T-helper 1 cell treated with Interleukin-12 subunit alpha and Interleukin-12 subunit beta and Interleukin-4 antibody, amounts not matched to agents 30 μg/mL and 1 μg/mL, for 36 hours (primary cell): ENCODE measurements around the gene MAP2K5.

ENCODE experiments used
- H3K27ac Mint-ChIP-seq: one replicate; pipeline ENCODE4 v1.8.0; 2021; ENCODE audit warnings: mild to moderate bottlenecking, mixed read lengths
- H3K27me3 Mint-ChIP-seq: one replicate; pipeline ENCODE4 v1.8.0; 2021; ENCODE audit warnings: low read depth, mixed read lengths
- H3K36me3 Mint-ChIP-seq: one replicate; pipeline ENCODE4 v1.8.0; 2021; ENCODE audit warnings: low read depth, mixed read lengths
- H3K4me1 Mint-ChIP-seq: one replicate; pipeline ENCODE4 v1.8.0; 2021; ENCODE audit warnings: low read depth, mixed read lengths
- H3K4me3 Mint-ChIP-seq: one replicate; pipeline ENCODE4 v1.8.0; 2021; ENCODE audit warnings: mild to moderate bottlenecking, moderate library complexity, mixed read lengths
- H3K9me3 Mint-ChIP-seq: one replicate; pipeline ENCODE4 v1.8.0; 2021; ENCODE audit warnings: mixed read lengths

The MAP2K5 gene

DNA sequence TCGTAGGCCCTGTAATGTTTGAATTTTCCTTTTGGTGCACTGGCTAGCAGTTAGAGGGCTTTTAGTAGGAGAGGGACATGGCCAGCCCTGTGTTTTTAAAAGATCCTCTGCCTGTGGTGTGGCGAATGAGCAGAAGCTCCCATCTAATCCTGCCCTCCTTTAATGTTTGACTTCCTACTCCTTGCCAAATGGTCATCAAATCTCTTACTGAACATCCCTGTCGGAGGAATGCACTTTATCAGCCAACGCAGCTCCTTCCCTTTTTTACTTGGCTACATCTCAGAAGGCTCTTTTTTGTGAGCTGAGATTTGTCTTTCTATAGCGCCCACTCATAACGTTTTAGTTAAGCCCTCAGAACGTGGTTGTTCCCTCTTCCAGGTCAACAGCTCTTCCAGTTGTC, 44.8 kb downstream of the MAP2K5 start:
- no peaks in the 10 kb centered on the region for H3K27me3 Mint-ChIP-seq
- H3K4me3 Mint-ChIP-seq: no peak overlapping the region
- no peak overlapping the region for H3K27ac Mint-ChIP-seq
- H3K4me1 Mint-ChIP-seq: no peaks in the 10 kb centered on the region
- H3K9me3 Mint-ChIP-seq: no peaks in the 10 kb centered on the region
- H3K36me3 Mint-ChIP-seq: peaks cover 20% of the 10 kb centered on the region

DNA sequence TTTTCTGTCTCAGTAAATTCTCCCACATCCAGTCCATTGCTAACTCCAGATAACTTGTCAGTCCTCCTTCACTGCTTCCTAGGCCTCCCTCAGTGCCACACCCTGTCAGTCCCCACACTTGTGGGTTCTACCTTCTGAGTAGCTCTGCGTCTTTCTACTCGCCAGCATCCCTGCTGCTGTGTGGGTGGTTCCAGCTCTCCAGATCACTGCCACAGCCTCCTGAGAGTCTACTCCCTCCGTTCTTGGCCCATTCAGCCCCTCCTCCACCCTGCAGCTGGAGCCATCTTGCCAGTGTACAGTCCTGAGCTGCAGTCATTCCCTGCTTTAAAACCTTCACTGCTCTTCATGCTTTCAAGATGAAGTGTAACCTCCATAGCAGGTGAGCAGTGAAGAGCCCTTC, 45.3 kb downstream of the MAP2K5 start:
- peaks cover 20% of the 10 kb centered on the region for H3K36me3 Mint-ChIP-seq
- H3K4me1 Mint-ChIP-seq: no peaks in the 10 kb centered on the region
- no peaks in the 10 kb centered on the region for H3K9me3 Mint-ChIP-seq
- no peak overlapping the region for H3K4me3 Mint-ChIP-seq
- no peak overlapping the region for H3K27ac Mint-ChIP-seq
- no peaks in the 10 kb centered on the region for H3K27me3 Mint-ChIP-seq

DNA sequence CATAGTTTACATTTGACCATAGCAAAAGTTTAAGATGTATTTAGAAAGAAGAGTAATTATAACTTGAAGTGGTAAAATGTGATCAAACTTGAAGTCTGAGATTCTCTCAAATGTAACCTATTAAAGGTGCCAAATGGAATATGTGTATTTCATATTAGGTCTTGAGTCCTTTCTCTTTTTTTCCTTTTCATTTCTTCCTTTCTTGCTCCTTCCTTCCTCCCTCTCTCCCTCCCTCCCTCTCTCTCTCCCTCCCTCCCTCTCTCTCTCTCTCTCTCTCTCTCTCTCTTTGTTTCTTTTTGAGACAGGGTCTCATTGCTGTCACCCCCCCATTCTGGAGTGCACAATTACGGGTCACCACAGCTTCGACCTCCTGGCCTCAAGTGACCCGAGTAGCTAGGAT, 47.7 kb downstream of the MAP2K5 start:
- Mint-ChIP-seq H3K27ac (no peak overlapping the region), H3K36me3 (peaks cover 17% of the 10 kb centered on the region), H3K27me3 (no peaks in the 10 kb centered on the region), H3K4me1 (no peaks in the 10 kb centered on the region), H3K4me3 (no peak overlapping the region), H3K9me3 (no peaks in the 10 kb centered on the region)

DNA sequence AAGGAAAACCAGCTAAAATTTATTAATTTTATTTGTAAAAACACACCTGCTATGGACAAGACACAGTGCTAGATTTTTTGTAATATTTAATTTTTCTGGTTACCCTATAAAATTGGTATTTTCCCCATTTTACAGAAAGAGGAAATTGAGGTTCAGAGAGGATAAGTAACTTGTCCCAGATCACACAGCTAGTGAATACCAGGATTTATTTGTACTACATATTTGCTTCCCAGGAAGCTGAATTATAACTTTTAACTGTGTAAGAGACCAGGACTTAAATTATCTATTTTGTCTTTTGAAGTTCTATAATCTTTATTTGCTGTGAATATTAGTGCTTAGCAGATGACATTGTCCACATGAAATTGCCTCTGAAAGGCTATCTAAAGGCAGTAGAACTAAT, 49.7 kb downstream of the MAP2K5 start:
- H3K36me3 Mint-ChIP-seq: peaks cover 15% of the 10 kb centered on the region
- H3K9me3 Mint-ChIP-seq: no peaks in the 10 kb centered on the region
- no peak overlapping the region for H3K4me3 Mint-ChIP-seq
- no peaks in the 10 kb centered on the region for H3K27me3 Mint-ChIP-seq
- H3K27ac Mint-ChIP-seq: no peak overlapping the region
- H3K4me1 Mint-ChIP-seq: no peaks in the 10 kb centered on the region

DNA sequence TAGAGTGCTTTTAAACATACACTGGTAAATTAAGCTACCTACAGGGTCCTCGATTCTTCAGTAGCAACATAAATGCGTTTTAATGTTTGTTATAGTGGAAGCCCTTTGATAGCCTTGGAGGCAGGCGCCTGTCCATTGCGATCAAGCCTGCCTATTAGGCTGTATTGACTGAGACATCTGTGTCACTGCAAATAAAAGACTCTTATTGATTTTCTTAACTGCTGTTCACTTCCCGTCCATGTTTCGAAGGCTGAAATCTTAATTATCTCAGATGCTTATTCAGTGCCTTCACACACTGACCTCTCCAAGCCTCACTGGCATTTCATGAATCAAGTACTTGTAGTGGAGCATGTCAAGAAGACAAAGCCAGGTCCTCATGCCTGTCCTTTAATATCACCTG, 51.1 kb downstream of the MAP2K5 start:
- Mint-ChIP-seq H3K36me3 (peaks cover 5% of the 10 kb centered on the region), H3K9me3 (no peaks in the 10 kb centered on the region), H3K27ac (no peak overlapping the region), H3K4me3 (no peak overlapping the region), H3K27me3 (no peaks in the 10 kb centered on the region), H3K4me1 (no peaks in the 10 kb centered on the region)

DNA sequence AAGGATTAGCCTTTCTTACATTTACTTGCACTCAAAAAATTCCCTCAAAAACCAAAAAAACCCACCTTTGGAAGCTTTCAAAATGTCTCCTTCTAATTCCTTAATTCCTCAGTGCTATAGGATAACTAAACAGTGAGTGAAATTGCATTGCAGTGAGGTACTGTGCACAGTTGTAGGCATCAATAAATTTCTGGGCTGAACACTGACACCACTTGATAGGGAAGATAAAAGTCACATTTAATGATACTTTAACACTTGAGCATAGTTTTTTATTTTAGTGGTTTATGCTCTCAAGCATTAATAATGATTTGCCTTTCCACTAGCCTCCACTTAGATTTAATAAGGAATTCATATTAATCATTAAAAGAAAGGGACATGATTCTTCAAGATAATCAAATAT, 52.3 kb downstream of the MAP2K5 start:
- Mint-ChIP-seq H3K27me3 (no peaks in the 10 kb centered on the region), H3K4me1 (no peaks in the 10 kb centered on the region), H3K9me3 (no peaks in the 10 kb centered on the region), H3K36me3 (peaks cover 6% of the 10 kb centered on the region), H3K4me3 (no peak overlapping the region), H3K27ac (no peak overlapping the region)

DNA sequence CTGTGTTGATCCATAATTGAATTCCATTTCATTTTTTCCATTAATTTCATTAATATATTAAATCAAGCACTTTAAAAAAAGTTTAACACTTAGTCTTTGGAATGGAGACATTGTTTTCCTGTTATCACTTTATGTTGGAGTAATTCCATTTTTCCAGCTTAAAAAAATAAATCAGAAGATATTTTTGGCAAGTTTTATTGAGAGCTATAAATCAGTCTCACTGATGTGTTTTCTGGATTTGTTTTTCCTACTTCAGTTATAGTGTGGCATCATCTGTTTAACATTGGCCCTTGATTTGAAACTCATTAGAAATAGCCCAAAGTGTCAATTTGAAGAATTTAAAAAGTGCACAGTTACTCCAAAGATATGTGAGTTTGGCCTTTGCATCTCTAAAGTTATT, 53.1 kb downstream of the MAP2K5 start:
- no peaks in the 10 kb centered on the region for H3K27me3 Mint-ChIP-seq
- H3K4me3 Mint-ChIP-seq: no peak overlapping the region
- H3K27ac Mint-ChIP-seq: no peak overlapping the region
- H3K4me1 Mint-ChIP-seq: no peaks in the 10 kb centered on the region
- peaks cover 5% of the 10 kb centered on the region for H3K36me3 Mint-ChIP-seq
- no peaks in the 10 kb centered on the region for H3K9me3 Mint-ChIP-seq

DNA sequence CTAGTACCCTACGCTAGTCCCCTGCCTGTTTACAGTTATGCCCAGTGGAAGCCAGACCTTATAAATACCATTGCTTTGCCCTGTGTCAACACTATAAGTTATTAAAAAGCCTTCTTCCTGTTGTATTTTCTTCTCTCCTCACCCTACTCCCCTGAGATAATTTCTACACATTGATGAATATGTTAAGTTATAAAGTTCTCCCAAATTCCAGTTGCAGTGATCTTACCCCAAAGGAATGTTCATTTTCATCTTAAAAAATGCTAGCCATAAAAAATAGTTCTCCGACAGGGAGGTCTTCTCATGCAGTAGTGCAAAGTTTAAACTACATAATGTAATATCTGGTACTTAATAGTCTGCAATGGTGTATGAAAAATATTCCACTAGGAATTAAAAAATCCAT, 58.6 kb downstream of the MAP2K5 start:
- Mint-ChIP-seq H3K4me1 (no peaks in the 10 kb centered on the region), H3K4me3 (no peak overlapping the region), H3K9me3 (no peaks in the 10 kb centered on the region), H3K36me3 (peaks cover 6% of the 10 kb centered on the region), H3K27me3 (no peaks in the 10 kb centered on the region), H3K27ac (no peak overlapping the region)

DNA sequence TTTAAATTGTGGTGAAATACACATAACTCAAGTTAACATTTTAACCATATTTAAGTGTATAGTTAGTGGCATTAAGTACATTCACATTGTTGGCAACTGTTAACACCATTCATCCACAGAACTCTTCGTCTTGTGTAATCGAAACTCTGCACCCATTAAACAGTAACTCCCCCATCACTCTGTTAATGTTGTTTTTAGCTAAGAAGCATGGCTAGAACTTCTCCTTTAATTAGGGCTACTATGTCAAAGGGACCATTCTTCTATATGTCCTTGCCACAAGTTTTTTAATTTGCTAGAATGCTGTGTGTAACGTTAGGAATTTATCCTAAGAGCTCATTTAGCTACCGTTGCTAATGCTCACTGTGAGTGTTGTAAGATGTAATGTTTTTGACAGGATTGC, 60.6 kb downstream of the MAP2K5 start:
- no peaks in the 10 kb centered on the region for H3K4me1 Mint-ChIP-seq
- H3K36me3 Mint-ChIP-seq: peaks cover 7% of the 10 kb centered on the region
- no peaks in the 10 kb centered on the region for H3K27me3 Mint-ChIP-seq
- no peak overlapping the region for H3K4me3 Mint-ChIP-seq
- no peak overlapping the region for H3K27ac Mint-ChIP-seq
- H3K9me3 Mint-ChIP-seq: no peaks in the 10 kb centered on the region

DNA sequence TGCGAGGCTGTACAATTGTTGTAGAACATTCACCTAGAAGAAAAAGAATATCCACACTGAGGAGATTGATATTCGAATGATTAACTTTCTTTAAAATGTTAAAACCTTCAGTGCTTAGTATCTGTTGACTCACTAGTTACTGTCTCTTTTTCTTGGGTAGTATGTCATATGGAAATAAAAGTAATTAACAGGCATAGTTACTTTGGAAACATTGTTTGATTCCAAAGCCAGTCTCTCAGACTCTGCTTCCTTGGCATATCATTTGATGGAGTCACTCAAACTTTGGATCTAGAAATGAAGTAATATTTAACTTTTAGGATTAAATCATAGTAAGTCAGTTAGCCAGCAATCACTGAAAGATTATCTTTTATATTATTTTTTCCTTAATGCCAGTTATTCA, 63.4 kb downstream of the MAP2K5 start:
- H3K36me3 Mint-ChIP-seq: peaks cover 4% of the 10 kb centered on the region
- no peaks in the 10 kb centered on the region for H3K27me3 Mint-ChIP-seq
- H3K27ac Mint-ChIP-seq: no peak overlapping the region
- no peaks in the 10 kb centered on the region for H3K4me1 Mint-ChIP-seq
- H3K4me3 Mint-ChIP-seq: no peak overlapping the region
- no peaks in the 10 kb centered on the region for H3K9me3 Mint-ChIP-seq

DNA sequence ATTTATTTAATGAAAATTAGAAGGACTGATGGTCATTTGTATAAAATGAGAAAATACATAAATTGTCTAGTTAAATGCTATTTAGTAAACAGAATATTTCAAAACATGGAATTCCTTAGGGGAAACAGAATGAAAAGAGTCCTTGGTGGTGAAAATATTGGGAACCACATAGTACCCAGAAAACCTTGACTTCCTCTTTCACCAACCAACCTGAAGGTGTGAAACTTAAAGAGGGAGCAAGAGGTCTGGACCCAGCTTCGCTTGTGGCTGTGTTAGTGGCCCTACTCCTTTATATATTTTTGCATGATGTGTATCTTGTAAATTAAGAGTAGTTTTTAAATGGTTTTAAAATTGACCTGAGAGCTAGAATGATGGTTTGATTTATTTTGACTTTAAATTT, 64.2 kb downstream of the MAP2K5 start:
- no peaks in the 10 kb centered on the region for H3K9me3 Mint-ChIP-seq
- H3K36me3 Mint-ChIP-seq: peaks cover 1% of the 10 kb centered on the region
- no peaks in the 10 kb centered on the region for H3K27me3 Mint-ChIP-seq
- H3K4me1 Mint-ChIP-seq: no peaks in the 10 kb centered on the region
- H3K27ac Mint-ChIP-seq: no peak overlapping the region
- H3K4me3 Mint-ChIP-seq: no peak overlapping the region

DNA sequence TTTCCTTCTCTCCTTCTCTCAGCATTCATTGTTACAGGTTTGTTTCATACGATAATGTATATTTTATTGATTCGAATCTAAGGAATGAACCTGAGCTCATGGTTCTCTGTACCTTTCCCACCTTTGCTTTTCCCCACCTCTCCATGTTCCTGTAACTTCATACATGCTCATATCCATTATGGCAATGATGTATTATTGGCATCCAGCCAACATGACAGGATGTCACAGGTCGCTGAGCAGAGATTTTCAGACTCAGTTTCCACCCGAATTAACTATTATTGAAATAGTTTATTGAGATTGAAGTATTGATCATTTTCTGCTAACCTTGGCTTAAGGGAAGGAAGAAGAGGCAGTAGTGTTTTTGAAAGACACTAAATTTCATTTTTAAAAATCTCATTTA, 64.8 kb downstream of the MAP2K5 start:
- no peak overlapping the region for H3K4me3 Mint-ChIP-seq
- no peak overlapping the region for H3K27ac Mint-ChIP-seq
- peaks cover 2% of the 10 kb centered on the region for H3K4me1 Mint-ChIP-seq
- H3K36me3 Mint-ChIP-seq: peaks cover 1% of the 10 kb centered on the region
- no peaks in the 10 kb centered on the region for H3K27me3 Mint-ChIP-seq
- H3K9me3 Mint-ChIP-seq: no peaks in the 10 kb centered on the region

DNA sequence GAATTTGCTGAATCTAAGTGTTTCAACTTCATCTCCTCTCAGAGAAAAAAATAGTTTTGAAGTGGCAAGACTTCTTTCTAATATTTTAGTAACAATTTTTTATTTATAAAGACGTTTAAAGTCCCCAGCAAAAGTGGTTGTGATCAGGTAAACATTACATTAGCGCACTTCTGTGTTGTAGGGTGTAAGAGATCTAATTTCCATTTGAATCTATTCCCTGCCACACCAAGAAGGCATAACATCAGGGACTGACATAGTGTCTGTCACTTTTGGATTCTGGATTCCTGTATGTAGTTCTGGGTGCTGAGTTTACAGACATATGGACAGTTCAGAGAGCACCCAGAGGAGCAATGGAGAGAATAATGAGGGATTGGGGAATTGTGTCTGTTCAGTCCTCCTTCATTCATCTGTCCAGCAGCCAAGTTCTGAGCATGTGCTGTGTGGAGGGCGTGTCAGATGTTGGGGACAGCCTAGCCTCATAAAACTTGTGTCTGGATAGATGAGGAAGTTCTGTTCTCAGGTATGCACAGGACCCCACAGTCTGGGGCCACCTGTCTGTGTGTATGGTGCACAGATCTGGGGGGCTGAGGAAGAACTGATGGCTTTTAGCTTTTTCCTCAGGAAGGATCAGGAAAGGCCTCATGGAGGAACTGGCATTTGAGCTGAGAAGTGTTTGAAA, 65.6 kb downstream of the MAP2K5 start:
- Mint-ChIP-seq H3K9me3 (no peaks in the 10 kb centered on the region), H3K36me3 (peaks cover 1% of the 10 kb centered on the region), H3K4me1 (peaks cover 2% of the 10 kb centered on the region), H3K4me3 (no peak overlapping the region), H3K27ac (no peak overlapping the region), H3K27me3 (no peaks in the 10 kb centered on the region)

DNA sequence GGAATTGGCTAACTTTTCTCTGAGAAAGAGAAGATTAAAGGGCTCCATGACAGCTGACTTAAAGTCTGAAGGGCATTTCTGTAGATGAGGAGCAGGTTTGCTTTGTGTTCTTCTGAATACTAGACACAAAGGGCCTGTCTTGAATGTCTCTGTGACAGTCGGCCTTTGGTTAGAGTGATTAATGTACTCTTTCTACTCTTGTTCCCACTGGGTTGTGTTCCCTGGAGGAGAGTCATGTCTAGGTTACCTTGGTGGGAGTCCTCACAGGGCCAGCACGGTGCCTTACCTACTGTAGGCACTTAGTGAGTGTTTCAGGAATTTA, 66.1 kb downstream of the MAP2K5 start:
- H3K4me3 Mint-ChIP-seq: no peak overlapping the region
- H3K36me3 Mint-ChIP-seq: peaks cover 1% of the 10 kb centered on the region
- H3K27ac Mint-ChIP-seq: no peak overlapping the region
- H3K9me3 Mint-ChIP-seq: no peaks in the 10 kb centered on the region
- H3K27me3 Mint-ChIP-seq: no peaks in the 10 kb centered on the region
- peaks cover 2% of the 10 kb centered on the region for H3K4me1 Mint-ChIP-seq

DNA sequence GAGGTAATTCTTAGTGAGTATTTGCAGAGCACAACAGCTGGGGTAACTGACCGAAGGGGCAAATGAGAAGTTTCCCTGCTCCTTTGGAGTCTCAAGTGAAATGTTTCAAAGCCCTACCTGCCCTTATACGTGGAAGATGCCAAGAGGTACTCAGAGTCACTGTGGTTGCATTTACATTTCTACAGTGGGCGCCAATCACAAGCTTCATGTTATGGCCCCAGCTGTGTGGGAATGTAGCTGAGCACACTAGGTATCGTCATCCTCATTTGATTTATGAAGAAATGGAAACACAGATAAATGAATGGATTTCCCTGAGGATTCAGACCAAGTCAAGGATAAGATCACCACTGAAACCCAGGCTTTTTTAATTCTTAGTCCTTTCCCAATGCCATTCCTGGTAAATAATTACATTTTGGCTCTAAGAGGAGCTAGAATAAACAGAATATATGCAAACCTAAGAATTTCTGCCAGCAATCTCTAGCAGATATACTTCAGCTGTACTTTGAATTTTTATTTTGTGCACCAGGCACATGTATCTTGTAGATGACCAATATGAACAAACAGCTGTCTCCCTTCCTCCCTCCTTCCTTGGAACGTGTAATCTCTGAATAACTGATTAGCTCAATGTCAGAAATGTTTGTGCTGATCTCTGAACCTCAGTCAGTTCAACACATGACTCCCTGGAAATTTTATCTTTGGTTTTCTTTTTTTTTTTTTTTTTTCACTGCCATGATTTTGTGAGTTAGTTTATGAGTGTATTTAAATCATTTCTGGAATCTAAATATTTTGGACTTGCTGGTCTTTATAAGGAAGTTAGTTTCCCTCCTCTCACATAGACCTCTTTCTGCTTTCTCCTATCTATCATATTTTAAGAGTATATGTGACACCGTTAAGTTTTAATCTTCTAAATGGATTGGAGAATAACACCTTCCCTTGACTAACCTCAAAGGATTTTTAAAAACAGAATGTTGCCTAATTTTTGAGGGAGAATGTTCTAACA, 69.2 kb downstream of the MAP2K5 start:
- H3K9me3 Mint-ChIP-seq: no peaks in the 10 kb centered on the region
- peaks cover 1% of the 10 kb centered on the region for H3K36me3 Mint-ChIP-seq
- H3K4me3 Mint-ChIP-seq: no peak overlapping the region
- no peaks in the 10 kb centered on the region for H3K27me3 Mint-ChIP-seq
- peaks cover 2% of the 10 kb centered on the region for H3K4me1 Mint-ChIP-seq
- H3K27ac Mint-ChIP-seq: no peak overlapping the region
